HepG2 (cell line): ENCODE results near the gene VAC14. TPM values are rescaled to one million over a fixed set of nuclear protein-coding genes. Genes with fewer than 3 reads are reported as not detected.

ENCODE experiments used
- ETS1 ChIP-seq: sonication (generic); formaldehyde crosslinking; IDR thresholded peaks from 2 replicates; pipeline ENCODE4 v1.4.0; 2020; ENCODE audit warnings: missing genetic modification reagents
- HIC2 ChIP-seq: sonication (generic); formaldehyde crosslinking; IDR thresholded peaks from 2 replicates; pipeline ENCODE4 v1.9.0; 2022; ENCODE audit warnings: low read depth, missing genetic modification reagents
- HOXA3 ChIP-seq: sonication (generic); formaldehyde crosslinking; IDR thresholded peaks from 2 replicates; pipeline ENCODE4 v1.5.0; 2020; ENCODE audit warnings: missing genetic modification reagents
- RXRA ChIP-seq: sonication (generic); formaldehyde crosslinking; IDR thresholded peaks from 2 replicates; pipeline ENCODE4 v1.5.1; 2020; ENCODE audit warnings: missing genetic modification reagents
- ZNF281 ChIP-seq: sonication (generic); formaldehyde crosslinking; IDR thresholded peaks from 2 replicates; pipeline ENCODE4 v1.4.0; 2020; ENCODE audit warnings: missing genetic modification reagents, borderline replicate concordance
- ZNF687 ChIP-seq: sonication (generic); formaldehyde crosslinking; IDR thresholded peaks from 2 replicates; pipeline ENCODE4 v1.5.1; 2020; ENCODE audit warnings: mild to moderate bottlenecking, missing genetic modification reagents, moderate library complexity
- polyA plus RNA-seq, 8 experiments: library from polyadenylated mRNA; depleted of rRNA in 3 of 8; stranded (reverse) in 7 of 8; unstranded in 1 of 8; fragments of >200 nt; fragmentation: Illumina TruSeq in 4 of 8; extraction: Trizol in 4 of 8; gene quantifications; 2 replicates each; pipeline versions ENCODE4 v1.2.1 to v1.2.3, GENCODE V29; 2011 to 2016; ENCODE audit warnings: low read depth in 4 of 8, missing spikeins in 1 of 8, mixed read lengths in 1 of 8; ENCODE audit not compliant: insufficient read depth in 1 of 8
- total RNA-seq, 5 experiments: library from RNA; depleted of rRNA; stranded (reverse); fragments of >200 nt; fragmentation: Illumina TruSeq; extraction: Trizol; gene quantifications; 2 replicates each; pipeline ENCODE4 v1.2.3, GENCODE V29; 2016; ENCODE audit warnings: low read depth in 1 of 5

VAC14 gene
- total and polyA plus RNA-seq, 2 of the 13 experiments (the other 11 are each of a cell fraction or from before 2014, with no cell fraction given), result 23.5 to 24.6 TPM

GRCh38 chr16:70695331-70696070, 105.5 kb downstream of the VAC14 start (continued):
- TF ChIP-seq ETS1 (CRISPR knock-in tag) (no peak), ZNF687 (CRISPR knock-in tag) (peak; percentile 61), HIC2 (CRISPR knock-in tag) (peak; percentile 70; the same call in 1 of the 2 replicates), ZNF281 (CRISPR knock-in tag) (peak; percentile 50; the same call in 1 of the 2 replicates), HOXA3 (CRISPR knock-in tag) (peak; percentile 22; the same call in 1 of the 2 replicates), RXRA (CRISPR knock-in tag) (0 out of 2 replicates have a peak, but pooled peaks have one; percentile 35)
